ENCODE measurements around the gene SLC6A8.

DNA sequence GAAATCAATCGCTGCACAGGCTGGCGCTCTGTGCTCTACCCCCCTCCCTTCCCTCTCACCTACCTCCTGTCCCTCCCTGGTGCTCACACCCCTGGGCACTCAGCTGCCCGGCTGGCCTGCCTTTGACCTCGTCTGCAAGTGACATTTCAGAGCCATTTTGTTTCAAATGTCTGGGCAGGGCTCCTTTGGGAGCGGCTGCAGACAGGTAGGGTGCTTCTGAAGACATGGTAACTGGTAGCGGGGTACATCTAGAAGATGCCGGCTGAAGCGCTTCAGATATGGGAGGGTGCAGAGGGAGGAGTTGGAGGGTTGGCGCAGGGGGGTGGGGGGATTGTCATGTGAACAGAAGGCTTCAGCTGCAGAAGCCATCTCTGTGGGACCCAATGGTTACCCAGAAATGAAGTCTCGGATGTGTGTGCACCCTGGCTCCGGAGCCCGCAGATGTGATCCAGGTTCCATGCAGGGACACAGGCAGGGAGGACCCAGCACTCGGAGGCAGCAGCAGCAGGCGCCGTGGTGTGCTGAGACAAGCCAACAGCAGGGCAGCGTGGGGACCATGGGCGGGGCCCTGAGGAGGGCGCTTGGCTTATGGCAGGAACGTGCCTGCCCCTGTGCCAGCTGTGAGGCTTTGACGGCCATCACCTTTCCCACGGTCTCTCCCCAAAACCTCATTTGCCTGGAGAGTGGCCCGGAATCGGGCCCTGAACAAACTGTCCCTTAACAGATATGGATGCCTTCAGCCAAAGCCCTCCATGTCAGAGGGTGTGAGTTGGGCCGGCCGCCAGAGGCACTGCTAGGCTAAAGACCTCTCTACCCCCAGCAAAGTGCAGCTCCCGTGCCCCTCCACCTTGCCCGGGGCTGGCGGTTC, 48.3 kb upstream of the SLC6A8 start:
- TF ChIP-seq BHLHE40 (IDR thresholded peaks at IDR 0.05; ENCODE audit: borderline replicate concordance) (no peak), NFRKB (IDR thresholded peaks at IDR 0.05) (no peak), FOXM1 (IDR thresholded peaks at IDR 0.05; ENCODE audit: borderline replicate concordance) (no peak), SP1 (IDR thresholded peaks at IDR 0.05) (no peak), HDGF (IDR thresholded peaks at IDR 0.05; ENCODE audit: borderline replicate concordance) (no peak), FOXK2 (IDR thresholded peaks at IDR 0.05) (no peak), TARDBP (IDR thresholded peaks at IDR 0.05) (no peak), ZNF384 (IDR thresholded peaks at IDR 0.05) (no peak), ARNT (IDR thresholded peaks at IDR 0.05) (no peak)

Measured in HEK293T (cell line).